ENCODE measurements around the gene SETD5.

Gene SETD5

GRCh38 chr3:9397332-9397905 lies at the start of gene SETD5:
SETD5 (plus strand) TSS chr3:9397615; CDS start chr3:9428939, 31,324 bp downstream.
- peak; percentile 99 for DNase-seq (ENCODE audit: low read depth in 3 of 3)

- DNase-seq (ENCODE audit: low read depth in 3 of 3) = no peak
Measured at GRCh38 chr3:9347887-9348286, 49.5 kb upstream of the SETD5 start.

- DNase-seq (ENCODE audit: low read depth in 3 of 3) = no peak
Measured at GRCh38 chr3:9349321-9350117, 47.9 kb upstream of the SETD5 start.

GRCh38 chr3:9351709-9352126 lies 45.7 kb upstream of the SETD5 start:
- DNase-seq (ENCODE audit: low read depth in 3 of 3) = no peak

- DNase-seq (ENCODE audit: low read depth in 3 of 3) = peak in 1 of 3 donors; percentile 19
Measured at GRCh38 chr3:9352917-9353752, 44.3 kb upstream of the SETD5 start.

GRCh38 chr3:9361691-9362388 lies 35.6 kb upstream of the SETD5 start:
- DNase-seq (ENCODE audit: low read depth in 3 of 3) = no peak

GRCh38 chr3:9362731-9363530 lies 34.5 kb upstream of the SETD5 start, which contains the start of gene THUMPD3:
THUMPD3 (plus strand) TSS chr3:9363054; CDS start chr3:9365069, 2,015 bp downstream.
- peak; percentile 88 to 89 (median 89) for DNase-seq (ENCODE audit: low read depth in 3 of 3)

GRCh38 chr3:9369508-9369907 lies 27.9 kb upstream of the SETD5 start:
- no peak for DNase-seq (ENCODE audit: low read depth in 3 of 3)

GRCh38 chr3:9373465-9373864 lies 23.9 kb upstream of the SETD5 start:
- no peak for DNase-seq (ENCODE audit: low read depth in 3 of 3)

GRCh38 chr3:9377981-9378380 lies 19.4 kb upstream of the SETD5 start:
- no peak for DNase-seq (ENCODE audit: low read depth in 3 of 3)

- DNase-seq (ENCODE audit: low read depth in 3 of 3) = no peak
Measured at GRCh38 chr3:9379327-9379726, 18.1 kb upstream of the SETD5 start.

- no peak for DNase-seq (ENCODE audit: low read depth in 3 of 3)
Measured at GRCh38 chr3:9380014-9380413, 17.4 kb upstream of the SETD5 start.

GRCh38 chr3:9384141-9384828 lies 13.1 kb upstream of the SETD5 start:
- DNase-seq (ENCODE audit: low read depth in 3 of 3) = no peak

GRCh38 chr3:9385187-9386077 lies 12.0 kb upstream of the SETD5 start:
- no peak for DNase-seq (ENCODE audit: low read depth in 3 of 3)

- no peak for DNase-seq (ENCODE audit: low read depth in 3 of 3)
Measured at GRCh38 chr3:9386078-9386459, 11.3 kb upstream of the SETD5 start.

- no peak for DNase-seq (ENCODE audit: low read depth in 3 of 3)
Measured at GRCh38 chr3:9386501-9387321, 10.7 kb upstream of the SETD5 start.

GRCh38 chr3:9387322-9387655 lies 10.1 kb upstream of the SETD5 start:
- no peak for DNase-seq (ENCODE audit: low read depth in 3 of 3)

GRCh38 chr3:9388142-9388541 lies 9.3 kb upstream of the SETD5 start:
- no peak for DNase-seq (ENCODE audit: low read depth in 3 of 3)
